HEK293 (cell line): ENCODE results near the gene LHFPL6.

Source experiments
- CTCF ChIA-PET: fragments of 350-600 bp; formaldehyde crosslinking; extraction: SDS; loops from one replicate; lab custom pipeline; 2021; ENCODE audit warnings: antibody characterized with exemption; lab: Yijun Ruan, JAX
- POLR2A ChIA-PET: fragments of 300-600 bp; formaldehyde crosslinking; extraction: SDS; loops from one replicate; lab custom pipeline; 2020; ENCODE audit warnings: antibody characterized with exemption, inconsistent platforms; lab: Yijun Ruan, JAX
- H3K27ac ChIP-seq: fragments of 200-500 bp; sonication (Bioruptor generic); 2 replicates; pipeline ENCODE4 v1.5.1; 2014; ENCODE audit warnings: low read depth, low read length, control low read depth, inconsistent platforms; ENCODE audit errors: extremely low read depth
- H3K36me3 ChIP-seq, 2 experiments: fragments of 200-500 bp in 1 of 2; sonication (Bioruptor generic) in 1 of 2; 1 replicate in 1 of 2; 2 replicates in 1 of 2; pipeline ENCODE4 v1.5.1; 2014 to 2017; ENCODE audit warnings: inconsistent platforms in 2 of 2, low read length in 2 of 2; ENCODE audit not compliant: control insufficient read depth in 2 of 2, insufficient read depth in 1 of 2
- H3K4me1 ChIP-seq: fragments of 200-500 bp; sonication (Bioruptor generic); 2 replicates; pipeline ENCODE4 v1.5.1; 2014; ENCODE audit warnings: mild to moderate bottlenecking, low read length, inconsistent platforms; ENCODE audit not compliant: control insufficient read depth, insufficient read depth
- H3K4me3 ChIP-seq: 2 replicates; pipeline ENCODE4 v1.5.1; 2011; ENCODE audit warnings: low read depth, mild to moderate bottlenecking, control low read depth, low read length, moderate library complexity
- H3K9me3 ChIP-seq: fragments of 200-500 bp; sonication (Bioruptor generic); 2 replicates; pipeline ENCODE4 v1.5.1; 2014; ENCODE audit warnings: low read depth, low read length, inconsistent platforms; ENCODE audit not compliant: control insufficient read depth, insufficient read depth
- EGR2 ChIP-seq: fragments of 450-650 bp; formaldehyde crosslinking; IDR thresholded peaks from 2 replicates; pipeline ENCODE4 v1.5.1; 2016; ENCODE audit warnings: low read depth, missing biosample characterization, missing genetic modification characterization
- IKZF3 ChIP-seq: fragments of 450-650 bp; IDR thresholded peaks from 2 replicates; pipeline ENCODE4 v1.5.0; 2018; ENCODE audit warnings: missing biosample characterization, mild to moderate bottlenecking, missing genetic modification characterization, moderate library complexity
- KLF16 ChIP-seq: fragments of 450-650 bp; formaldehyde crosslinking; IDR thresholded peaks from 2 replicates; pipeline ENCODE4 v1.5.1; 2017; ENCODE audit warnings: missing biosample characterization, missing genetic modification characterization
- OVOL3 ChIP-seq: fragments of 450-650 bp; formaldehyde crosslinking; IDR thresholded peaks from 2 replicates; pipeline ENCODE4 v1.5.1; 2016; ENCODE audit warnings: missing biosample characterization, missing genetic modification characterization
- SP3 ChIP-seq: fragments of 450-650 bp; formaldehyde crosslinking; IDR thresholded peaks from 2 replicates; pipeline ENCODE4 v1.5.1; 2016; ENCODE audit warnings: missing biosample characterization, missing genetic modification characterization
- ZBTB48 ChIP-seq: fragments of 450-650 bp; formaldehyde crosslinking; IDR thresholded peaks from 2 replicates; pipeline ENCODE4 v1.5.1; 2016; ENCODE audit warnings: missing biosample characterization, missing genetic modification characterization
- ZFHX2 ChIP-seq: fragments of 450-650 bp; formaldehyde crosslinking; conservative IDR thresholded peaks from 2 replicates; pipeline ENCODE4 v1.5.1; 2016; ENCODE audit warnings: missing biosample characterization, missing genetic modification characterization
- ZNF121 ChIP-seq: fragments of 450-650 bp; formaldehyde crosslinking; IDR thresholded peaks from 2 replicates; pipeline ENCODE4 v1.5.1; 2016; ENCODE audit warnings: missing biosample characterization, missing genetic modification characterization
- ZNF133 ChIP-seq: fragments of 450-650 bp; formaldehyde crosslinking; IDR thresholded peaks from 2 replicates; pipeline ENCODE4 v1.5.1; 2016; ENCODE audit warnings: missing biosample characterization, missing genetic modification characterization
- ZNF140 ChIP-seq: fragments of 450-650 bp; formaldehyde crosslinking; IDR thresholded peaks from 2 replicates; pipeline ENCODE4 v1.5.1; 2016; ENCODE audit warnings: missing biosample characterization, missing genetic modification characterization
- ZNF184 ChIP-seq: fragments of 450-650 bp; IDR thresholded peaks from 2 replicates; pipeline ENCODE4 v1.5.1; 2018; ENCODE audit warnings: missing biosample characterization, mild to moderate bottlenecking, missing genetic modification characterization
- ZNF302 ChIP-seq: fragments of 450-650 bp; formaldehyde crosslinking; IDR thresholded peaks from 2 replicates; pipeline ENCODE4 v1.5.1; 2016; ENCODE audit warnings: missing biosample characterization, missing genetic modification characterization, low read depth
- ZNF354C ChIP-seq: fragments of 450-650 bp; formaldehyde crosslinking; IDR thresholded peaks from 2 replicates; pipeline ENCODE4 v1.5.1; 2016; ENCODE audit warnings: missing biosample characterization, missing genetic modification characterization, low read depth, borderline replicate concordance
- ZNF404 ChIP-seq: fragments of 450-650 bp; formaldehyde crosslinking; IDR thresholded peaks from 2 replicates; pipeline ENCODE4 v1.5.1; 2017; ENCODE audit warnings: missing biosample characterization, missing genetic modification characterization
- ZNF423 ChIP-seq: fragments of 450-650 bp; formaldehyde crosslinking; IDR thresholded peaks from 2 replicates; pipeline ENCODE4 v1.5.1; 2016; ENCODE audit warnings: missing biosample characterization, missing genetic modification characterization
- ZNF530 ChIP-seq: fragments of 450-650 bp; formaldehyde crosslinking; IDR thresholded peaks from 2 replicates; pipeline ENCODE4 v1.5.1; 2016; ENCODE audit warnings: low read depth, missing biosample characterization, missing genetic modification characterization
- ZNF707 ChIP-seq: fragments of 450-650 bp; formaldehyde crosslinking; IDR thresholded peaks from 2 replicates; pipeline ENCODE4 v1.5.1; 2016; ENCODE audit warnings: missing biosample characterization, missing genetic modification characterization
- ZNF747 ChIP-seq: fragments of 450-650 bp; formaldehyde crosslinking; IDR thresholded peaks from 2 replicates; pipeline ENCODE4 v1.5.1; 2016; ENCODE audit warnings: missing biosample characterization, missing genetic modification characterization
- ZSCAN23 ChIP-seq: fragments of 450-650 bp; formaldehyde crosslinking; IDR thresholded peaks from 2 replicates; pipeline ENCODE4 v1.5.1; 2016; ENCODE audit warnings: missing biosample characterization, missing genetic modification characterization
- TF ChIP-seq, protein P1 (sequence below): fragments of 450-650 bp; formaldehyde crosslinking; IDR thresholded peaks from 2 replicates; pipeline ENCODE4 v1.5.1; 2016; ENCODE audit warnings: missing biosample characterization, missing genetic modification characterization
- TF ChIP-seq, protein P2 (sequence below): fragments of 450-650 bp; formaldehyde crosslinking; IDR thresholded peaks from 2 replicates; pipeline ENCODE4 v1.5.1; 2016; ENCODE audit warnings: missing biosample characterization, missing genetic modification characterization
- TF ChIP-seq, protein P3 (sequence below): fragments of 450-650 bp; formaldehyde crosslinking; IDR thresholded peaks from 2 replicates; pipeline ENCODE4 v1.5.1; 2016; ENCODE audit warnings: missing biosample characterization, missing genetic modification characterization
- TF ChIP-seq, protein P4 (sequence below): fragments of 450-650 bp; formaldehyde crosslinking; IDR thresholded peaks from 2 replicates; pipeline ENCODE4 v1.5.1; 2017; ENCODE audit warnings: missing biosample characterization, missing genetic modification characterization

LHFPL6 gene

DNA sequence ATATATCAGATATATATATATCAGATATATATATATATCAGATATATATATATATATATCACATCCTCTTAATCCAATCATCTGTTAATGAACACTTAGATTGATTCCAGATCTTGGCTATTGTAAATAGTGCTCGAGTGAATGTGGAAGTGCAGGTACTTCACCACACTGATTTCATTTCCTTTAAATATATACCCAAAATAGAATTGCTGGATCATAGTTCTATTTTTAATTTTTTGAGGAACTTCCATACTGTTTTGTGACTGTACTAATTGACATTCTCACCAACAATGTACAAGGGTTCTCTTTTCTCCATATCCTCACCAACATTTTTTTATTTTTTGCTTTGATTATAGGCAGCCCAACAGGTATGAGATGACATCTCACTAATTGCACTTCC, 287.2 kb downstream of the LHFPL6 start:
- Histone ChIP-seq H3K4me3 (no peak overlapping the region), H3K9me3 (no peaks in the 10 kb centered on the region), H3K36me3 (no peaks in the 10 kb centered on the region), H3K4me1 (peaks cover 2% of the 10 kb centered on the region; the same call in 1 of the 2 replicates), H3K27ac (no peak overlapping the region)
- TF ChIP-seq EGR2 (no peak), OVOL3 (tag by site-specific recombination) (no peak), ZSCAN23 (no peak), ZNF140 (tag by site-specific recombination) (no peak), ZNF530 (no peak)
- TF ChIP-seq, protein P1, sequence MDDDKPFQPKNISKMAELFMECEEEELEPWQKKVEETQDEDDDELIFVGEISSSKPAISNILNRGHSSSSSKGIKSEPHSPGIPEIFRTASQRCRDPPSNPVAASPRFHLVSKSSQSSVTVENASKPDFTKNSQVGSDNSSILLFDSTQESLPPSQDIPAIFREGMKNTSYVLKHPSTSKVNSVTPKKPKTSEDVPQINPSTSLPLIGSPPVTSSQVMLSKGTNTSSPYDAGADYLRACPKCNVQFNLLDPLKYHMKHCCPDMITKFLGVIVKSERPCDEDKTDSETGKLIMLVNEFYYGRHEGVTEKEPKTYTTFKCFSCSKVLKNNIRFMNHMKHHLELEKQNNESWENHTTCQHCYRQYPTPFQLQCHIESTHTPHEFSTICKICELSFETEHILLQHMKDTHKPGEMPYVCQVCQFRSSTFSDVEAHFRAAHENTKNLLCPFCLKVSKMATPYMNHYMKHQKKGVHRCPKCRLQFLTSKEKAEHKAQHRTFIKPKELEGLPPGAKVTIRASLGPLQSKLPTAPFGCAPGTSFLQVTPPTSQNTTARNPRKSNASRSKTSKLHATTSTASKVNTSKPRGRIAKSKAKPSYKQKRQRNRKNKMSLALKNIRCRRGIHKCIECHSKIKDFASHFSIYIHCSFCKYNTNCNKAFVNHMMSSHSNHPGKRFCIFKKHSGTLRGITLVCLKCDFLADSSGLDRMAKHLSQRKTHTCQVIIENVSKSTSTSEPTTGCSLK (tag by site-specific recombination), result no peak
- POLR2A ChIA-PET, result no interaction called here
- CTCF ChIA-PET, result interaction anchor here (0.6 kb wide), 1 partner anchor 40 kb away, joined by 6 read pairs; no protein-coding TSS in a partner anchor

DNA sequence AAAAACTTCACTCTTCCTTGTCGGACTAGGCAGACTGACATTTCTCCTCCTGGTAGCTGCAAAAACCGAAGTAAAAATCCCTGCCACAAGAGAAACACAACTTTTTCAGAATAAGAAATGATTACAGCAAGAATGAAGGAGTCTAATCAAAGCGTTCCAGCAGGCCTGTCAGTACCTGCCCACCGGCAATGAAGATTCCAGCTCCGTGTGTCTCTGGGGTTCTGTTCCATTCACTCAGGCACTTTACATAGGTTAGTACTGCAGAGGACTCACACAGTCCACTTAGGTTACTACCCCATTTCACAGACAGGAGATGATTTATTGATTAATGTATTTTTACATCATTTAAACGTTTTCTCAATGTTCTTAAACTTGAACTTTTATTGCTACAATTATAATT, 289.3 kb downstream of the LHFPL6 start:
- Histone ChIP-seq H3K4me1 (no peaks in the 10 kb centered on the region; the same call in 1 of the 2 replicates), H3K4me3 (no peak overlapping the region), H3K9me3 (no peaks in the 10 kb centered on the region), H3K27ac (no peak overlapping the region)
- CTCF ChIA-PET, result no interaction called here
- POLR2A ChIA-PET, result no interaction called here
- TF ChIP-seq ZBTB48 (tag by site-specific recombination) (no peak), ZNF747 (tag by site-specific recombination) (no peak), ZNF354C (tag by site-specific recombination) (no peak), ZNF707 (no peak), ZNF423 (tag by site-specific recombination) (no peak), IKZF3 (tag by site-specific recombination) (no peak), ZFHX2 (no peak), ZNF184 (tag by site-specific recombination) (no peak), KLF16 (no peak), ZNF133 (tag by site-specific recombination) (no peak), ZNF404 (tag by site-specific recombination) (no peak), ZNF121 (tag by site-specific recombination) (no peak), ZNF302 (no peak), SP3 (tag by site-specific recombination) (no peak)
- TF ChIP-seq, protein P1 (tag by site-specific recombination), result no peak
- TF ChIP-seq, protein P2, sequence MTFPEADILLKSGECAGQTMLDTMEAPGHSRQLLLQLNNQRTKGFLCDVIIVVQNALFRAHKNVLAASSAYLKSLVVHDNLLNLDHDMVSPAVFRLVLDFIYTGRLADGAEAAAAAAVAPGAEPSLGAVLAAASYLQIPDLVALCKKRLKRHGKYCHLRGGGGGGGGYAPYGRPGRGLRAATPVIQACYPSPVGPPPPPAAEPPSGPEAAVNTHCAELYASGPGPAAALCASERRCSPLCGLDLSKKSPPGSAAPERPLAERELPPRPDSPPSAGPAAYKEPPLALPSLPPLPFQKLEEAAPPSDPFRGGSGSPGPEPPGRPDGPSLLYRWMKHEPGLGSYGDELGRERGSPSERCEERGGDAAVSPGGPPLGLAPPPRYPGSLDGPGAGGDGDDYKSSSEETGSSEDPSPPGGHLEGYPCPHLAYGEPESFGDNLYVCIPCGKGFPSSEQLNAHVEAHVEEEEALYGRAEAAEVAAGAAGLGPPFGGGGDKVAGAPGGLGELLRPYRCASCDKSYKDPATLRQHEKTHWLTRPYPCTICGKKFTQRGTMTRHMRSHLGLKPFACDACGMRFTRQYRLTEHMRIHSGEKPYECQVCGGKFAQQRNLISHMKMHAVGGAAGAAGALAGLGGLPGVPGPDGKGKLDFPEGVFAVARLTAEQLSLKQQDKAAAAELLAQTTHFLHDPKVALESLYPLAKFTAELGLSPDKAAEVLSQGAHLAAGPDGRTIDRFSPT (tag by site-specific recombination), result no peak
- TF ChIP-seq, protein P3, sequence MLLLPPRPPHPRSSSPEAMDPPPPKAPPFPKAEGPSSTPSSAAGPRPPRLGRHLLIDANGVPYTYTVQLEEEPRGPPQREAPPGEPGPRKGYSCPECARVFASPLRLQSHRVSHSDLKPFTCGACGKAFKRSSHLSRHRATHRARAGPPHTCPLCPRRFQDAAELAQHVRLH (tag by site-specific recombination), result no peak
- TF ChIP-seq, protein P4, sequence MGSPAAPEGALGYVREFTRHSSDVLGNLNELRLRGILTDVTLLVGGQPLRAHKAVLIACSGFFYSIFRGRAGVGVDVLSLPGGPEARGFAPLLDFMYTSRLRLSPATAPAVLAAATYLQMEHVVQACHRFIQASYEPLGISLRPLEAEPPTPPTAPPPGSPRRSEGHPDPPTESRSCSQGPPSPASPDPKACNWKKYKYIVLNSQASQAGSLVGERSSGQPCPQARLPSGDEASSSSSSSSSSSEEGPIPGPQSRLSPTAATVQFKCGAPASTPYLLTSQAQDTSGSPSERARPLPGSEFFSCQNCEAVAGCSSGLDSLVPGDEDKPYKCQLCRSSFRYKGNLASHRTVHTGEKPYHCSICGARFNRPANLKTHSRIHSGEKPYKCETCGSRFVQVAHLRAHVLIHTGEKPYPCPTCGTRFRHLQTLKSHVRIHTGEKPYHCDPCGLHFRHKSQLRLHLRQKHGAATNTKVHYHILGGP (tag by site-specific recombination), result no peak
- TF ChIP-seq, all 188 proteins: peak for 0
- no peaks in the 10 kb centered on the region for H3K36me3 ChIP-seq
